ENCODE data around the gene PLEKHA6. TPM values are rescaled to one million over a fixed set of nuclear protein-coding genes. Genes with fewer than 3 reads are reported as not detected.
A peak's percentile ranks its signal among the peaks of the same experiment; 100 is the strongest.

The PLEKHA6 gene
- total and polyA plus RNA-seq, 2 donors (not counting 1 experiment from before 2014, with no cell fraction given): 0.31 to 0.47 TPM

DNA sequence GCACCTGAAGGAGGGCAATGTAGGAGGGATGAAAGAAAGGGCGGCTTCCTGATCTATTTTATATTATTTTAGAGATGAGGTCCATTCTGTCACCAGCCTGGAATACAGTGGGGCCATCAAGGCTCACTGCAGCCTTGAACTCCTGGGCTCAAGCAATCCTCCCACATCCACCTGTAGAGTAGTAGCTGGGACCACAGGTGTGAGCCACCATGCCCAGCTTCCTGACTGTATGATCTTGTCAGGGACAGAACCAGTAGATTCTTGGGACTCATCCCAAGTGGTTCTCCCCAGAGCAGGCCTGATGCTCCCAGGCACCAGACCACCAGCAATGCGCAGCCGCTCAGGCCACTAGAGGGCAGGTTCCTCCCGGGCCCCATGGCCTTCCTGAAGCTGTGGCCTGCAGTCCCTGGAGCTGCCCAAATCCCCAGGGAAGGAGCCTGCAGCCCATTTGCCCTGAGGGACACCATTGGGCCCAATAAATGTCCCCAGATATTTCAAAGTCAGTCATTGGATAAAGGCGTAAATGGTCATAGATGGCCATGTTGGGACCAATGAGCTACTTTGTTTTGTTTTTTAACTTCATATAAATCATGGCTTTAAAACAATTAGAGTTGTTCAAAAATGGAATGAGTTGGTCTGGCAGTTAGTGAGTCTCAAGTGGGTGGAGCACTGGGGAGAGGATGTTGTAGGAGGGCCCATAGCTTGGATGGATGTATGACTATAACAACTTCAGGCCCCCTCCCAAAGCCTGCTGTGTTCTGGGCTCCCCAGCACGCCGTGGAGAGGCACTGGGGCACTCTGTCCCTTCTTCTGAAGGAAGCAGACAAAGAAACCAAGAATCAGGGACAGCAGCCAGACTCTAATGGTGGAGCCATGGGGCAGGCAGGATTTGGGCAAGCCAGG is 101.3 kb downstream of the PLEKHA6 start:
- H2AFZ ChIP-seq (ENCODE audit: insufficient read depth, low read depth, low read length, poor library complexity, severe bottlenecking): no peak overlapping the region
- H4K20me1 ChIP-seq (ENCODE audit: control insufficient read depth, insufficient read depth, low read length, poor library complexity, severe bottlenecking): no peaks in the 10 kb centered on the region
- no peaks in the 10 kb centered on the region for H3K36me3 ChIP-seq (replicated peaks in 1 of 2; ENCODE audit: control extremely low read depth in 1 of 2, control insufficient read depth in 1 of 2, extremely low read depth in 1 of 2, insufficient read depth in 2 of 2, low read length in 1 of 2)
- 60% methylated on average over 5 of the region's 7 CpGs for WGBS (ENCODE audit: insufficient coverage)
- POLR2A ChIA-PET: no interaction called here
- no peak overlapping the region for H3K4me2 ChIP-seq (replicated peaks; ENCODE audit: low read depth, low read length, poor library complexity, severe bottlenecking)
- H3K27ac ChIP-seq (ENCODE audit: low read length in 2 of 2): no peak overlapping the region
- no peaks in the 10 kb centered on the region for H3K79me2 ChIP-seq (ENCODE audit: control insufficient read depth, insufficient read depth, low read length)
- ATAC-seq (ENCODE audit: low read depth) (no peak), DNase-seq (peak; percentile 29)
- no peaks in the 10 kb centered on the region for H3K9me3 ChIP-seq (ENCODE audit: control extremely low read depth in 1 of 3, control insufficient read depth in 2 of 3, insufficient read depth in 1 of 3, low read length in 2 of 3)
- no peak for TF ChIP-seq EZH2 (IDR thresholded peaks at IDR 0.05; ENCODE audit: borderline replicate concordance, insufficient read depth, low read depth, low read length, poor library complexity, severe bottlenecking)
- TF ChIP-seq, protein P1, sequence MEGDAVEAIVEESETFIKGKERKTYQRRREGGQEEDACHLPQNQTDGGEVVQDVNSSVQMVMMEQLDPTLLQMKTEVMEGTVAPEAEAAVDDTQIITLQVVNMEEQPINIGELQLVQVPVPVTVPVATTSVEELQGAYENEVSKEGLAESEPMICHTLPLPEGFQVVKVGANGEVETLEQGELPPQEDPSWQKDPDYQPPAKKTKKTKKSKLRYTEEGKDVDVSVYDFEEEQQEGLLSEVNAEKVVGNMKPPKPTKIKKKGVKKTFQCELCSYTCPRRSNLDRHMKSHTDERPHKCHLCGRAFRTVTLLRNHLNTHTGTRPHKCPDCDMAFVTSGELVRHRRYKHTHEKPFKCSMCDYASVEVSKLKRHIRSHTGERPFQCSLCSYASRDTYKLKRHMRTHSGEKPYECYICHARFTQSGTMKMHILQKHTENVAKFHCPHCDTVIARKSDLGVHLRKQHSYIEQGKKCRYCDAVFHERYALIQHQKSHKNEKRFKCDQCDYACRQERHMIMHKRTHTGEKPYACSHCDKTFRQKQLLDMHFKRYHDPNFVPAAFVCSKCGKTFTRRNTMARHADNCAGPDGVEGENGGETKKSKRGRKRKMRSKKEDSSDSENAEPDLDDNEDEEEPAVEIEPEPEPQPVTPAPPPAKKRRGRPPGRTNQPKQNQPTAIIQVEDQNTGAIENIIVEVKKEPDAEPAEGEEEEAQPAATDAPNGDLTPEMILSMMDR (IDR thresholded peaks at IDR 0.05): peak; percentile 28
- H3K4me1 ChIP-seq (ENCODE audit: control insufficient read depth in 2 of 2, insufficient read depth in 2 of 2, low read length in 2 of 2): no peaks in the 10 kb centered on the region
- intact Hi-C loops (cut with micrococcal nuclease): loop anchor here (1.0 kb wide), 1 partner anchor 105 kb away; no protein-coding TSS in a partner anchor
- no peaks in the 10 kb centered on the region for H3K4me1 Mint-ChIP-seq
- no peak overlapping the region for H3K27ac Mint-ChIP-seq
- H3K27me3 Mint-ChIP-seq: peaks cover 22% of the 10 kb centered on the region
- CTCF ChIA-PET: interaction anchor here (1.0 to 3.0 kb wide), 7 partner anchors 9 to 236 kb away, joined by 3 to 21 read pairs (median 3); partner anchors contain the start of gene PIK3C2B
- no peak overlapping the region for H3K9ac ChIP-seq (ENCODE audit: low read length)
- no peak overlapping the region for H3K4me3 ChIP-seq (ENCODE audit: control extremely low read depth in 1 of 5, extremely low read depth in 1 of 5, insufficient read depth in 1 of 5, low read depth in 2 of 5, low read length in 4 of 5)
- H3K27me3 ChIP-seq (replicated peaks in 1 of 4; ENCODE audit: control extremely low read depth in 1 of 4, control insufficient read depth in 3 of 4, insufficient read depth in 4 of 4, low read length in 3 of 4): no peaks in the 10 kb centered on the region
- H3K4me3 Mint-ChIP-seq: no peak overlapping the region
- no peaks in the 10 kb centered on the region for H3K9me3 Mint-ChIP-seq (ENCODE audit: insufficient read depth)

DNA sequence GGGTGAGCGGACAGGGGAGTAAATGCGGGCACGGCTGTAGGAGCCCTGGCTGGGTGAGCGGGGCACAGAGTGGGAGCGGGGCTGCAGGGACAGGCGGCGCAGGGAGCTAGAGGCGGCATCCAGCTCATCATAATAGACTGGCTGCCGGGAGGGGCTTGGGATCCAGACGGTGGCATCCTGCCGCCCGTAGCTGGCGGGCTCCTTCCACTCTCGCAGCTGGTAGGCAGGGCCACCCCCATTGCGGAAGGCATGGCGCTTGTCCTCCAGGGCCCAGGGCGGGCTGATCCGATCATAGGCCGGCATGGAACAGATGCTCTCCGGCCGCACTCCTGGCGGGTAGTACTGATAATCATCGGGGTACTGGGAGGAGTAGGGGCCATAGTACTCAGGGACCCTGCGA is 102.3 kb downstream of the PLEKHA6 start:
- Histone ChIP-seq H3K79me2 (ENCODE audit: control insufficient read depth, insufficient read depth, low read length) (no peaks in the 10 kb centered on the region), H3K27me3 (replicated peaks in 1 of 4; ENCODE audit: control extremely low read depth in 1 of 4, control insufficient read depth in 3 of 4, insufficient read depth in 4 of 4, low read length in 3 of 4) (peaks cover 0 to 3% (median 0%) of the 10 kb centered on the region in 4 experiments), H4K20me1 (ENCODE audit: control insufficient read depth, insufficient read depth, low read length, poor library complexity, severe bottlenecking) (no peaks in the 10 kb centered on the region), H3K4me3 (ENCODE audit: control extremely low read depth in 1 of 5, extremely low read depth in 1 of 5, insufficient read depth in 1 of 5, low read depth in 2 of 5, low read length in 4 of 5) (no peak overlapping the region), H3K4me1 (ENCODE audit: control insufficient read depth in 2 of 2, insufficient read depth in 2 of 2, low read length in 2 of 2) (no peaks in the 10 kb centered on the region), H3K27ac (ENCODE audit: low read length in 2 of 2) (no peak overlapping the region), H2AFZ (ENCODE audit: insufficient read depth, low read depth, low read length, poor library complexity, severe bottlenecking) (no peak overlapping the region), H3K4me2 (replicated peaks; ENCODE audit: low read depth, low read length, poor library complexity, severe bottlenecking) (no peak overlapping the region), H3K9ac (ENCODE audit: low read length) (no peak overlapping the region), H3K36me3 (replicated peaks in 1 of 2; ENCODE audit: control extremely low read depth in 1 of 2, control insufficient read depth in 1 of 2, extremely low read depth in 1 of 2, insufficient read depth in 2 of 2, low read length in 1 of 2) (no peaks in the 10 kb centered on the region), H3K9me3 (ENCODE audit: control extremely low read depth in 1 of 3, control insufficient read depth in 2 of 3, insufficient read depth in 1 of 3, low read length in 2 of 3) (no peaks in the 10 kb centered on the region)
- ATAC-seq (ENCODE audit: low read depth): no peak
- Mint-ChIP-seq H3K4me3 (no peak overlapping the region), H3K27ac (no peak overlapping the region), H3K27me3 (peaks cover 13% of the 10 kb centered on the region), H3K9me3 (ENCODE audit: insufficient read depth) (no peaks in the 10 kb centered on the region), H3K4me1 (no peaks in the 10 kb centered on the region)
- no peak for DNase-seq
- TF ChIP-seq, protein P1 (IDR thresholded peaks at IDR 0.05): no peak
- no peak for TF ChIP-seq EZH2 (IDR thresholded peaks at IDR 0.05; ENCODE audit: borderline replicate concordance, insufficient read depth, low read depth, low read length, poor library complexity, severe bottlenecking)
- ChIA-PET CTCF (interaction anchor here (1.5 to 3.0 kb wide), 2 partner anchors 10 to 141 kb away, joined by 3 to 7 read pairs; no protein-coding TSS in a partner anchor), POLR2A (no interaction called here)
- intact Hi-C loops (cut with micrococcal nuclease): no loop called here
- 98% methylated on average over 20 of the region's 24 CpGs for WGBS (ENCODE audit: insufficient coverage)
